Measurements from ENCODE around the gene MSL1. TPM values are rescaled to one million over a fixed set of nuclear protein-coding genes. Genes with fewer than 3 reads are reported as not detected.
A peak's percentile ranks its signal among the peaks of the same experiment; 100 is the strongest.

The MSL1 gene
- total RNA-seq, 4 donors from 2014 or later, result 50.2 to 139 (median 61.9) TPM

DNA sequence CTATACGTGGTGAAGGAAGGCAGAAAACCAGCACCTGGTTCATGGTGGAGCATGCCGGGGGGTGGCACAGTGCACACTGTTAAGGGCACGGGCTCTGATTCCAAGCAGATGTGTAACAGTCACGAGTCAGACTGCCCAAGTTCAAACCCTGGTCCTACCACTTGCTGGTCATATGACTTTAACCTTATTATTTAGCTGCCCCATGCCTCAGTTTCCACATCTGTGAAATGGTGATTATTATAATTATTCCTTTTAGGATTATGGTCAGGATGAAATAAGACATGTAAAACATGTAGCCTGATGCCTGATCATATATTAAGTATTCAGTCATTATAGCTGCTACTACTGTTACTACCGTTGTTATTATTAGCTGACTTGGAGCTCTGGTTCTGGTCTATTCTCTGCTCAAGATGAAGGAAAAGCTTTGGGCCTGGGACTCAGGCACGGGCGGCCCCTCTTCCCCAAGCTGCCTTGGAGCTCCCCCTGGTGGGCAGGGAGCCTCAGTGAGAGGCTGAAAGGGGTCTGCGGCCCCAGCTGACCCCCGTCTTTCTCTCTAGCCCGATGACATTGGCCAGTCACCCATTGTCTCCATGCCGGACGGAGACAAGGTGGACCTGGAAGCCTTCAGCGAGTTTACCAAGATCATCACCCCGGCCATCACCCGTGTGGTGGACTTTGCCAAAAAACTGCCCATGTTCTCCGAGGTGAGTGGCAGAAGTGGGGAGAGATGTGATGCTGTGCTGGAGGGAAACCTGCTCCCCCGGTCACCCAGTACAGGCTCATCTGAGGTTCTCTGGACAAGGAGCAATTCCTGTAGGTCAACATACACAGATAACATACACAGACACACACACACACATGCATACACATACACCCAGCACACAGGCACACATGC lies 35.4 kb upstream of the MSL1 start:
- DNase-seq (ENCODE audit: low spot score), result no peak
- peak in 1 of 3 donors; percentile 42 for TF ChIP-seq CTCF (IDR thresholded peaks at IDR 0.05)
- ATAC-seq (ENCODE audit: low FRiP score), result no peak

- DNase-seq (ENCODE audit: low spot score), result no peak
- no peak for TF ChIP-seq CTCF (IDR thresholded peaks at IDR 0.05)
- no peak for ATAC-seq (ENCODE audit: low FRiP score)
Measured at GRCh38 chr17:40087049-40087794, 34.5 kb upstream of the MSL1 start.

GRCh38 chr17:40087903-40088718 lies 33.7 kb upstream of the MSL1 start:
- ATAC-seq (ENCODE audit: low FRiP score), result no peak
- TF ChIP-seq CTCF (IDR thresholded peaks at IDR 0.05), result no peak

DNA sequence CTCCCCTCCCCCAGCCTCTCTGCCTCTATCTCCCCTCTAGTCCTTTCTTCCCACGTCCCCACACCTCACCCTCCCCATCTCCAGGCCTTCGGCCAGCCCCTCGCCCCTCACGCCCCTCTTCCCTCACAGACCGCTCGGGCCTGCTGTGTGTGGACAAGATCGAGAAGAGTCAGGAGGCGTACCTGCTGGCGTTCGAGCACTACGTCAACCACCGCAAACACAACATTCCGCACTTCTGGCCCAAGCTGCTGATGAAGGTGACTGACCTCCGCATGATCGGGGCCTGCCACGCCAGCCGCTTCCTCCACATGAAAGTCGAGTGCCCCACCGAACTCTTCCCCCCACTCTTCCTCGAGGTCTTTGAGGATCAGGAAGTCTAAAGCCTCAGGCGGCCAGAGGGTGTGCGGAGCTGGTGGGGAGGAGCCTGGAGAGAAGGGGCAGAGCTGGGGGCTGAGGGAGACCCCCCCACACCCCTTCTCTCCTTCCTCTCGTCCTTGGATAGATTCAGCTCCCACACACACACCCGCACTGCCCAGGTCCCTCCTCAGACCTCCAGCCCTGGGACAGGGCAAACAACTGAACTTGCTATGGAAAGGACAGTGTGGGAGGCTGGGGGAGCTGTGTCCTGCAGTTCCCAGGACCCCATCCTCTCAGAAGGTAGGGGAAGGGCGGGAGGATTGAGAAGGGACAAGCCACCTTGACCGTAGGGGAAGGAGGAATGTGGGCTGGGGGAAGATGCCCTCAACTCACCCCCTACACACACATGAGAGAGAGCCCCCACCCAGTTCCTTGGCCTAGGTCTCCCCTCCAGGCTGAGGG lies 32.5 kb upstream of the MSL1 start:
- DNase-seq (ENCODE audit: low spot score), result no peak
- TF ChIP-seq CTCF (IDR thresholded peaks at IDR 0.05), result no peak
- no peak for ATAC-seq (ENCODE audit: low FRiP score)

More at GRCh38 chr17:40087903-40088718, 33.7 kb upstream of the MSL1 start:
- DNase-seq (ENCODE audit: low spot score), result no peak

DNA sequence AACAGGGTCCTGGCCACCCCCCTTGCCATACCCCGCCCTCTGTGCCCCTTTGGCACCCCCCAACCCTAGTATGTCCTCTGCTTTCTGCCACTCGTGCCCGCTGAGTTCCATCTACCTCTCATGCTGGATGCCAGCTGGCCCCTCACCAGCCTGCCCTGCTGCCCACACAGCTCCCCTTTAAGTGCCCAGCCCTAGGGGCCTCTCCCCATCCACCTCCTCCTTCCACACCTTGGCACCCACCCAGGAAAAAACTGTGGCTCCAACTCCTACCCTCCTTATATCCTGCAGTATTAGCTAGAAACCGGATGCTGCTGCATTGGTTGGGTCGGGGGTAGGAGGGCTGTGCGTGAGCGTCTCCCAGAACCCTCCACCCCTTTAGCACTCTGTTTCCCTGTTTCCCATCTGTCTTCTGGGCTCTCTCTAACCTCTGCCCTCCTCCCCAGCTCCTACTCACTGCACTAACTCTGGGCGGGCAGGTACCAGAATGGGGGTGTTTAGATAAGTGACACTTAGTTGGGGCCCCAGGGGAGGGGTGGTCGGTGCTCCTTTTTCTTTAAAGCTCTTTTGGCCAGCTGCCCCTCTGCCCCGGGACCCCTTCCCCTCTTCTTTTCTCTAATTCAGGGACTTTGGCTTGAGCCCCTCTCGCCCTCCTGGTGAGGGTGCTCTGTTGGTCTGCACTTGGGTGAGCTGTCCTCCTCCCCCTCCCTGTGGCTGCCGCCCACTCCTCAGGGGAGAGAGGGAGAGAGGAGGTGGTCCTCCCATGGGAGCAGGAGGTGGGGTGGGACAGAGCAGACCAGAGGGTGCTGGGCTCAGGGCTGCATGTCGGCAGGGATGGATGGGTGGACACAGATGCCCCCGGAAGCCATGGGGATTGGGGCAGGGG lies 31.3 kb upstream of the MSL1 start:
- TF ChIP-seq CTCF (IDR thresholded peaks at IDR 0.05), result no peak
- ATAC-seq (ENCODE audit: low FRiP score) (peak; percentile 1), DNase-seq (ENCODE audit: low spot score) (no peak)
